HEK293T (cell line): ENCODE data around the gene ERP29.

Experiments
- CTCF ChIA-PET: fragments of 350-600 bp; formaldehyde crosslinking; extraction: SDS; loops from one replicate; lab custom pipeline; 2021; ENCODE audit warnings: antibody characterized with exemption, inconsistent platforms; lab: Yijun Ruan, JAX
- POLR2A ChIA-PET: fragments of 350-600 bp; formaldehyde crosslinking; extraction: SDS; loops from one replicate; lab custom pipeline; 2020; ENCODE audit warnings: antibody characterized with exemption, inconsistent platforms; lab: Yijun Ruan, JAX
- DNase-seq: peaks from one replicate; pipeline ENCODE4 v3.0.0; 2012; ENCODE audit warnings: mixed read lengths; ENCODE audit errors: extremely low spot score
- ARNT ChIP-seq: fragments of 450-650 bp; IDR thresholded peaks from 2 replicates; pipeline ENCODE4 v1.6.1; 2017; ENCODE audit warnings: mild to moderate bottlenecking
- BHLHE40 ChIP-seq: fragments of 450-650 bp; IDR thresholded peaks from 2 replicates; pipeline ENCODE4 v1.6.1; 2016; ENCODE audit warnings: mild to moderate bottlenecking, moderate library complexity, borderline replicate concordance
- CTBP1 ChIP-seq: fragments of 450-650 bp; IDR thresholded peaks from 2 replicates; pipeline ENCODE4 v1.6.1; 2016; ENCODE audit warnings: borderline replicate concordance
- ELF4 ChIP-seq: fragments of 450-650 bp; IDR thresholded peaks from 2 replicates; pipeline ENCODE4 v1.6.1; 2017; ENCODE audit warnings: antibody characterized with exemption
- FOXA1 ChIP-seq: fragments of 450-650 bp; IDR thresholded peaks from 2 replicates; pipeline ENCODE4 v1.6.1; 2016; ENCODE audit warnings: mild to moderate bottlenecking
- FOXK2 ChIP-seq: fragments of 450-650 bp; IDR thresholded peaks from 2 replicates; pipeline ENCODE4 v1.6.1; 2016; ENCODE audit warnings: mild to moderate bottlenecking
- FOXM1 ChIP-seq: fragments of 450-650 bp; IDR thresholded peaks from 2 replicates; pipeline ENCODE4 v1.6.1; 2017; ENCODE audit warnings: mild to moderate bottlenecking, borderline replicate concordance
- HDGF ChIP-seq: fragments of 450-650 bp; IDR thresholded peaks from 2 replicates; pipeline ENCODE4 v1.6.1; 2017; ENCODE audit warnings: antibody characterized with exemption, borderline replicate concordance
- L3MBTL2 ChIP-seq: fragments of 450-650 bp; conservative IDR thresholded peaks from 2 replicates; pipeline ENCODE4 v1.6.1; 2016; ENCODE audit warnings: mild to moderate bottlenecking
- LEF1 ChIP-seq: fragments of 450-650 bp; IDR thresholded peaks from 2 replicates; pipeline ENCODE4 v1.6.1; 2017; ENCODE audit warnings: mild to moderate bottlenecking, borderline replicate concordance
- NFRKB ChIP-seq: fragments of 450-650 bp; IDR thresholded peaks from 2 replicates; pipeline ENCODE4 v1.6.1; 2016; ENCODE audit warnings: mild to moderate bottlenecking, moderate library complexity
- SP1 ChIP-seq: fragments of 450-650 bp; IDR thresholded peaks from 2 replicates; pipeline ENCODE4 v1.6.1; 2017
- SUZ12 ChIP-seq: fragments of 450-650 bp; IDR thresholded peaks from 2 replicates; pipeline ENCODE4 v1.6.1; 2016; ENCODE audit warnings: mild to moderate bottlenecking
- TARDBP ChIP-seq: fragments of 450-650 bp; IDR thresholded peaks from 2 replicates; pipeline ENCODE4 v1.6.1; 2016
- ZNF384 ChIP-seq: fragments of 450-650 bp; IDR thresholded peaks from 2 replicates; pipeline ENCODE4 v1.6.1; 2016
- TF ChIP-seq, protein P1 (sequence below): fragments of 450-650 bp; IDR thresholded peaks from 2 replicates; pipeline ENCODE4 v1.6.1; 2016

ERP29 gene

GRCh38 chr12:112012775-112013600 lies at the start of gene ERP29, which contains the start of gene TMEM116:
Gene ERP29, plus strand, starts transcription at chr12:112013426. Its CDS starts 40 bp downstream, at chr12:112013466.
Gene TMEM116, minus strand, starts transcription at chr12:112013165. Its CDS starts 7,895 bp downstream, at chr12:112005270.
- ChIA-PET CTCF (interaction anchor here (1.1 kb wide), 1 partner anchor 38 kb away, joined by 3 read pairs; no protein-coding TSS in a partner anchor), POLR2A (interaction anchor here (0.6 to 3.2 kb wide), 13 partner anchors 9 to 1165 kb away, joined by 3 to 26 read pairs (median 4); partner anchors contain the start of genes NAA25 and TRAFD1)
- peak; percentile 99 for TF ChIP-seq L3MBTL2
- TF ChIP-seq, protein P1, sequence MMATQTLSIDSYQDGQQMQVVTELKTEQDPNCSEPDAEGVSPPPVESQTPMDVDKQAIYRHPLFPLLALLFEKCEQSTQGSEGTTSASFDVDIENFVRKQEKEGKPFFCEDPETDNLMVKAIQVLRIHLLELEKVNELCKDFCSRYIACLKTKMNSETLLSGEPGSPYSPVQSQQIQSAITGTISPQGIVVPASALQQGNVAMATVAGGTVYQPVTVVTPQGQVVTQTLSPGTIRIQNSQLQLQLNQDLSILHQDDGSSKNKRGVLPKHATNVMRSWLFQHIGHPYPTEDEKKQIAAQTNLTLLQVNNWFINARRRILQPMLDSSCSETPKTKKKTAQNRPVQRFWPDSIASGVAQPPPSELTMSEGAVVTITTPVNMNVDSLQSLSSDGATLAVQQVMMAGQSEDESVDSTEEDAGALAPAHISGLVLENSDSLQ = no peak
- DNase-seq = peak; percentile 99

DNA sequence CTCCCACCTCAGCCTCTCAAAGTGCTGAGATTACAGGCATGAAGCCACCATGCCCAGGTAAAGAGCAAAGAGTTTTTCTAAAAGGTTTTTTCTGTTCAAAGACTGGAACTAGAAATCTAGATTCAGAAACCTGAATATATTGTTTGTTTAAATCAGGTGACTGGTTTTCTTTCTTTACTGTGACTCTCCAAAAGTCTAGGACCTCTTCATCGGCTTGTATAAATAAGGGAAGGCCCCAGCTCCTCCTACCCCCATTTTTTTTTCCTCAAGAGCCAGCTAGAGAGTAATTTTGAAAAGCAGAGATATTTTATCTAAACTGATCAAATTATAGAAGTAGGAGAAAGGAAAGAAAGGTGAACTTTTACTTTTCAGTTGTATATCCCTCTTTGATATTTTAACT lies 48.3 kb upstream of the ERP29 start:
- CTCF ChIA-PET = interaction anchor here (0.7 kb wide), 1 partner anchor 57 kb away, joined by 3 read pairs; no protein-coding TSS in a partner anchor

DNA sequence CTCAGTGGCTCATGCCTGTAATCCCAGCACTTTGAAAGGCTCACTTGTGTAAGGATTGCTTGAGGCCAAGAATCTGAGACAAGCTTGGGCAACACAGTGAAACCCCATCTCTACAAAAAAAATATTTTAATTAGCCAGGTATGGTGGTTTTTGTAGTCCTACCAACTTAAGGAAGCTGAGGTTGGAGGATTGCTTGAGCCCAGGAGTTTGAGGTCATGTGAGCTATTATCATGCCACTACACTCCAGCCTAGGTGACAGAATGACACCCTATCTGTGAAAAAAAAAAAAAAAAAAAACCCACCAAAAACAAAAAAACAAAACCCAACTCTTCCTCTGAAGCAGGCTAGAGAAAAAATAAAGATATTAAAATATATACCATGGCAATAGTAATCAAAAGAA lies 41.4 kb upstream of the ERP29 start:
- TF ChIP-seq NFRKB = no peak
- no peak for TF ChIP-seq SUZ12
- TF ChIP-seq L3MBTL2 = no peak
- no peak for TF ChIP-seq ARNT
- TF ChIP-seq SP1 = no peak
- no peak for TF ChIP-seq ELF4
- no peak for TF ChIP-seq FOXM1
- TF ChIP-seq LEF1 = no peak
- no peak for TF ChIP-seq HDGF
- no peak for TF ChIP-seq FOXA1
- TF ChIP-seq, protein P1 = no peak
- TF ChIP-seq BHLHE40 = no peak
- no peak for TF ChIP-seq FOXK2
- TF ChIP-seq CTBP1 = no peak
- CTCF ChIA-PET = no interaction called here
- POLR2A ChIA-PET = no interaction called here
- no peak for DNase-seq

More for the DNA sequence above, 48.3 kb upstream of the ERP29 start:
- TF ChIP-seq TARDBP (no peak), FOXK2 (no peak), NFRKB (no peak)
- DNase-seq = no peak
- POLR2A ChIA-PET = interaction anchor here (0.6 kb wide), 1 partner anchor 1212 kb away, joined by 3 read pairs; no protein-coding TSS in a partner anchor

- no peak for DNase-seq
- ChIA-PET POLR2A (interaction anchor here (0.9 kb wide), 1 partner anchor 39 kb away, joined by 3 read pairs; no protein-coding TSS in a partner anchor), CTCF (interaction anchor here (0.6 kb wide), 1 partner anchor 38 kb away, joined by 3 read pairs; the partner anchor contains the start of genes ERP29 and TMEM116)
- TF ChIP-seq FOXA1 (no peak), ZNF384 (no peak), FOXK2 (no peak), TARDBP (no peak), SUZ12 (no peak), LEF1 (no peak), BHLHE40 (no peak), ELF4 (no peak), NFRKB (no peak), SP1 (no peak), CTBP1 (no peak), FOXM1 (no peak), ARNT (no peak), HDGF (no peak)
- TF ChIP-seq, protein P1 = no peak
Observed at GRCh38 chr12:111975161-111975931, 37.9 kb upstream of the ERP29 start.

GRCh38 chr12:111976291-111976690 lies 36.9 kb upstream of the ERP29 start:
- no peak for DNase-seq
- CTCF ChIA-PET = interaction anchor here (0.7 kb wide), 1 partner anchor 25 kb away, joined by 3 read pairs; no protein-coding TSS in a partner anchor
- POLR2A ChIA-PET = no interaction called here
- no peak for TF ChIP-seq SUZ12
- no peak for TF ChIP-seq SP1
- TF ChIP-seq ELF4 = no peak
- no peak for TF ChIP-seq FOXK2
- TF ChIP-seq TARDBP = no peak
- 0 out of 2 replicates have a peak, but pooled peaks have one; percentile 13 for TF ChIP-seq CTBP1
- TF ChIP-seq LEF1 = no peak
- TF ChIP-seq FOXM1 = no peak

DNA sequence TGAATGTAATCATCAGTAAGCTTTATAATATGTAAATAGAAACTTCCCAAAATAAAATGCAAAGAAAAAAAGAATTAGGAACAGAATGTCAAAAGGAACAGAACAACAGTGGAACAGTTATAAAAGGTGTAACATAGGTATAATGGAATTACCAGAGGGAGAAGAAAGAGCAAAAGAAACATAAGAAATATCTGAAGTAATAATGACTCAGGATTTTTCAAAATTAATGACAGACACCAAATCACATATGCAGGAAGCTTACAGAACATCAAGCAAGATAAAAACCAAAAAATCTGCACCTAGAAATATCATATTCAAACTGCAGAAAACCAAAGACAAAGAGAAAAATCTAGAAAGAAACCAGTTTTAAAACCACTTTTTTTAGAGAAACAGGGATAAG lies 36.4 kb upstream of the ERP29 start:
- ChIA-PET CTCF (no interaction called here), POLR2A (no interaction called here)
- TF ChIP-seq FOXM1 (no peak), ARNT (no peak), SP1 (no peak), FOXK2 (no peak), HDGF (no peak), ELF4 (no peak), NFRKB (no peak), BHLHE40 (no peak), ZNF384 (no peak), LEF1 (no peak), FOXA1 (no peak), SUZ12 (no peak), L3MBTL2 (no peak), TARDBP (no peak)
- TF ChIP-seq, protein P1 = no peak
- no peak for DNase-seq
